Ovary (tissue), 3 donors: Measurements from ENCODE around the gene ODC1.

Experiments
- EP300 ChIP-seq: sonication (generic); formaldehyde crosslinking; IDR thresholded peaks from one replicate; pipeline ENCODE4 v1.6.1; 2017; ENCODE audit warnings: antibody characterized with exemption
- TF ChIP-seq, protein P1 (sequence below), 3 donors: fragments of 450-650 bp in 2 of 3; fragments of 200-600 bp in 1 of 3; IDR thresholded peaks; one replicate each; pipeline versions ENCODE4 v1.5.1 to v1.8.0; 2016 to 2022; ENCODE audit warnings: antibody characterized with exemption in 3 of 3, mild to moderate bottlenecking in 1 of 3
- donor health status: DM: no; HTN: no; CAD: no.

DNA sequence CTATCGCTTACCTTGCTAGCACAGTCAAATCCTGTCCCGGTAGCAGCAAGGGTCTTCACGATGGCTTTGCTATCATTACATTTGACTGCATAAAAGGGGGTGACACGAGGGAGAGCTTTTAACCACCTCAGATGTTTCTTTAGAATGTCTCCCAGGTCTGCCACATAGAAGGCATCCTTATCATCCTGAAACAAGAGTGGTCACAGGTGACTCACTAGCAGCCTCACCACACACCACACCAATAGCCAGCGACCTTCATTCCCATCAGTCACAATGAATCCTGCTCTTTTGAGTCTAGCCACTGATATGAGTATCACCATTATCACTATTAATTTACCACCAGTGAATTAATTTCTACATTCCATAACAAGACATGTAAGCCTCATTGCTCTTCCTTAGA lies 3.7 kb downstream of the ODC1 start:
- TF ChIP-seq, protein P1, sequence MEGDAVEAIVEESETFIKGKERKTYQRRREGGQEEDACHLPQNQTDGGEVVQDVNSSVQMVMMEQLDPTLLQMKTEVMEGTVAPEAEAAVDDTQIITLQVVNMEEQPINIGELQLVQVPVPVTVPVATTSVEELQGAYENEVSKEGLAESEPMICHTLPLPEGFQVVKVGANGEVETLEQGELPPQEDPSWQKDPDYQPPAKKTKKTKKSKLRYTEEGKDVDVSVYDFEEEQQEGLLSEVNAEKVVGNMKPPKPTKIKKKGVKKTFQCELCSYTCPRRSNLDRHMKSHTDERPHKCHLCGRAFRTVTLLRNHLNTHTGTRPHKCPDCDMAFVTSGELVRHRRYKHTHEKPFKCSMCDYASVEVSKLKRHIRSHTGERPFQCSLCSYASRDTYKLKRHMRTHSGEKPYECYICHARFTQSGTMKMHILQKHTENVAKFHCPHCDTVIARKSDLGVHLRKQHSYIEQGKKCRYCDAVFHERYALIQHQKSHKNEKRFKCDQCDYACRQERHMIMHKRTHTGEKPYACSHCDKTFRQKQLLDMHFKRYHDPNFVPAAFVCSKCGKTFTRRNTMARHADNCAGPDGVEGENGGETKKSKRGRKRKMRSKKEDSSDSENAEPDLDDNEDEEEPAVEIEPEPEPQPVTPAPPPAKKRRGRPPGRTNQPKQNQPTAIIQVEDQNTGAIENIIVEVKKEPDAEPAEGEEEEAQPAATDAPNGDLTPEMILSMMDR (IDR thresholded peaks at IDR 0.05): no peak
- TF ChIP-seq EP300: no peak
